ENCODE measurements around the gene ARRB2. TPM values are rescaled to one million over a fixed set of nuclear protein-coding genes. Genes with fewer than 3 reads are reported as not detected.

Gene ARRB2
- total and polyA plus RNA-seq, 2 of the 8 experiments (the other 6 are each of a cell fraction or from before 2014, with no cell fraction given) = 72.4 to 101 TPM

GRCh38 chr17:4733073-4733531 is 22.7 kb downstream of the ARRB2 start (continued):
- TF ChIP-seq CTCF (IDR thresholded peaks at IDR 0.05; ENCODE audit: control extremely low read depth in 1 of 3, insufficient read depth in 1 of 3, low read depth in 1 of 3, low read length in 3 of 3) = peak; percentile 16 to 39 (median 17); a peak in 3 of 4 replicates

All from H1 (cell line).